ENCODE measurements around the gene TALDO1.

TALDO1 gene

DNA sequence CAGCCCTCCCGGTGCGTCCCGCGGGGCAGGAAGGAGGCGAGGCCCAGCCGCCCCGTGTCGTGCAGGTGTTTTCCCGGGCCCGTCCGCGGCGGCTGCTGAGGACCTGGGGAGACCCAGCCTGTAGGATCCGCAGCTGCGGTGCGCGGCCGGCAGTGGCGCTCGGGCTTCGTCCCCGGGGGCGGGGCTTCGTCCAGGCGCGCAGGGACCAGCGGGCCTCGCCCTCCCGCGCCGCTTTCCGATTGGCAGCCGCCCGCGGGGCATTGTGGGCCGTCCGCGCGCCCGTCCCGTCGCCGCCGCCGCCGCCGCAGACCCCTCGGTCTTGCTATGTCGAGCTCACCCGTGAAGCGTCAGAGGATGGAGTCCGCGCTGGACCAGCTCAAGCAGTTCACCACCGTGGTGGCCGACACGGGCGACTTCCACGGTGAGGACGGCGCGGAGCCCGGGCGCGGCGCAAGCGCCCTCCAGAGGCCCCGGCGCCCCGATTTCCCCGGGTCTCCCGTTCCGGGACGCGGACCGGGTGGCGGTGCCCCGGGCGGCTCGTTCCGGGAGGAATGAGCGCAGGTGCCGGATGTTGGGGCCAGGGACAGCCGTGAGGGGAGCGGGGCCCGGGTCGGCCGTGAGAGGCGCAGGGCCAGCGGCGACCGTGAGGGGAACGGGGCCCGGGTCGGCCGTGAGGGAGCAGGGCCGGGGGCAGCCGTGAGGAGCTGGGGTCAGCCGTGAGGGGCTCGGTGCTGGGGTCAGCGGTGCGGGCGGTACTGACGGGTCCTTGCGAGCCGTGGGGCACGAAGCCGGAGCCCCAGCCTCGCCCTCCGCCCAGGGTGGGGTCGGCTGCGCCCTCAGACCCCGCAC lies at the start of gene TALDO1:
Gene TALDO1 (plus strand): TSS at position 307 of the 849 bp plus-strand sequence. CDS start 18 bp downstream, at position 325.
- H3K4me3 ChIP-seq (ENCODE audit: low read length): peak within 1 kb of the TSS; percentile 84
- no peak for TF ChIP-seq ZNF274 (IDR thresholded peaks at IDR 0.05; ENCODE audit: low read depth, low read length)

DNA sequence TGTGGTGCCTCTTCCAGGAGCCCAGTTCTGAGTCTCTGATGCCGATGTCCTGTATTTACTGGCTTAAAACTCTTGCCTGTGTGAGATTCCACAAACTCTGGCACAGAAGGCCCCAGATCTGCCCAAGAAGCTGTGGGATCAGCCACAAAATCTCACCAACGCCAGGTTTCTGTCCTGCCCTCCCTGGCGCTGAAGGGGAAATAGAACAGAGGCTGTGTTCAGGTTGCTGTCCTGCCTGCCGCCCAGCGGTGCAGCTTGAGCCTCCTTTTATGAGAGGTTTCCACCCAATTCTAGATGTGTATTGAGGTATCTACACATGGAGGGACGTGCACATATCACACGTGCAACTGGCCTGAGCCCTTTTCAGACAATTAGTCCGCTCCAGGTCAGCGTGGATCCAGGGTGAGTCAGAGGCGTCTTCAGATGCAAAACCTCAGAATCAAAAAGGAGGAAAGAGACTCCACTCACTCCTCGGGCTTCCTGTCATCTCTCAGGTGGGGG lies 49.4 kb upstream of the TALDO1 start:
- no peak overlapping the region for H3K4me3 ChIP-seq (ENCODE audit: low read length)
- TF ChIP-seq ZNF274 (IDR thresholded peaks at IDR 0.05; ENCODE audit: low read depth, low read length): no peak

DNA sequence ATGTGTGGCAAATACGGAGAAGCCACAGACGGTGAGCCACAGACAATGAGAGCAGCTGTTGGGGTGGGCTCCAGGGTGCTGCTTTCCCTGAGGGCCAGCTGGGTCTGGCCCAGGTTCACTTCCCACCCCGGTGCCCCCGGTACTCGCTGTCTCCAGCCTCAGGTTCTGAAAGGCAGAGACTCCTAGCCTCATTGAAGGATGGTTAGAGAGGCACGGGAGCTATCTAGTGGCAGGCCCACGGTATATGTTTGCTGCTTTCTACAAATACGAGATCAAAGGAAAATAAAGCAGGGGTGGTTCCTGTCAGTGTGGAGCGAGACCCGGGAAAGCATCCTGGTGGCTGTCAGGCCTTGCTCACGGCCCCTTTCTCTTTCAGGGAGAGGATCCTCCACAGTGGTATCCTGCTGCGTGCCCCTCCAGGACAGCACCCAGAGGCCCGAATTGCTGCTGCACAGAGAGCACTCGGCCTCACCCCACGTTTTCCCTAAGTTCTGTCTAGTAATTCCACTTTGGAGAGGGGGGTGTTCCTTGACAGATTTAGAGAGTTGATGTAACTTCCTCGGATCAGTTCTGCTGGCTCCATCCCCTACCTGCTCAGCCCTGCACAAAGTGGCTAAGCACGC lies 48.7 kb upstream of the TALDO1 start:
- TF ChIP-seq ZNF274 (IDR thresholded peaks at IDR 0.05; ENCODE audit: low read depth, low read length): no peak
- H3K4me3 ChIP-seq (ENCODE audit: low read length): no peak overlapping the region

DNA sequence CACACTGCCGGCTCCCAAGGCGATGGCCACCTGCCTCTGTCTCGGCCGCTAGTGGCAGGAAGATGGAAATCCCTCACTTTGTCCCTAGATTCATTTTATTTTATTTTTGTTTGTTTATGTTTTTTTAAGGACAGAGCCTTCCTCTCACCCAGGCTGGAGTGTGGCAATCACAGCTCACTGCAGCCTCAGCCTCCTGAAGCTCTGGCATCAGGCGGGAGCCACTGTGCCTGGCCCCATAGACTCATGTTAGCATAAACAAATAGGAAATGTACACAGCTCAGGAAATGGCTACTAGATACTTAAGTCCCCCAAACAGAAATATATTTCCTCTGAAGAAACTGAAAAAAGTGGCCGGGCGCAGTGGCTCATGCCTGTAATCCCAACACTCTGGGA lies 48.2 kb upstream of the TALDO1 start:
- TF ChIP-seq ZNF274 (IDR thresholded peaks at IDR 0.05; ENCODE audit: low read depth, low read length): no peak
- H3K4me3 ChIP-seq (ENCODE audit: low read length): no peak overlapping the region

DNA sequence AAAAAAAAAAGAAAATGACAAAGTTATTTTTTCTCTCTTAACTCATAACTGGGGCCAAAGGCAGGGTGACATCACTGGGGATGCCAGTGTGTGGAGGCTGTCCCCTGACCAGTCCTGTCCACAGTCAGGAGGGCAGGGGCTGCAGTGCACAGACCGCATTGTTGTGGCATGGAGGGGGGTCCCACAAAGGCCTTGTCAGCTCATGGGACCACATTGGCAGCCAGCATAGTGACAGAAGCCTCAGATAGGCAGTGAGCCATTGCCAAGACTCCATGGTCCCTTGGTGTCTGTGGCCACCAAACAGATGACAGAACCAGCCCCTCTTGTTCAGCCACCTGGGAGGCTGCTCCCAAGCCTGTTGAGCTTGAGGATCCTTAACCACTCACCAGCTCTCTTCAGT lies 47.5 kb upstream of the TALDO1 start:
- H3K4me3 ChIP-seq (ENCODE audit: low read length): no peak overlapping the region
- TF ChIP-seq ZNF274 (IDR thresholded peaks at IDR 0.05; ENCODE audit: low read depth, low read length): no peak

DNA sequence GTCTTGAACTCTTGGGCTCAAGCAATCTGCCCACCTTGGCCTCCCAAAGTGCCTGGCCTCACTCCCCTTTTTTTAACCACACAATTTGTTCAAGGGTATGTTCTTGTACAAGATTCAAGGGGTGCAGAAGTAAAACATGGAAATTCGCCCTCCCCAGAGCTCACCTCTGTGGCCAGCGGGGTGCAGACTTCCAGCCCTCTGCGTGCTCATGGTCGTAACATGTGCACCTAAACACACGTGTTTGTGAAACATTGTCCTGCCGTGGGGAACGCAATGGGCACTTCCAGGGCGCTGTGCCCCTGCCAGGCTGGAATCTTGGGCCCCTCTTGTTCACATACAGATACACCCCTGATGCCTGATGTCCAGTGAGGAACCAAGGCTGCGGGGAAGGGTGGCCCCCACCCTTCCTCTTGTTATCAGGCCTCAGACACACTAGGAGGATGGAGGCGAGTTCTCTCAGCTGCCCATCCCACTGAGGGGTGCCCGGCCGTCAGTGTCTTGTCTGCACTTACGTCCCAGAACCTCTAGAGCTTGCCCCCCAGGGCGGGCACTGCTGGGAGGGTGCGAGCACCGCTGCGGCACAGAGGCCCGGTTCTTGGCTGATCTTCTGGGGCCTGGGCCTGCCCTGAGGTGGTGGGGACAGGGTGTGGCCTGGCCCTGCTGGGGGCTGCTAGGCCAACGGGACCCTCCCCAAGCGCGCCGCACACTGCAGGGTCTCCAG lies 45.4 kb upstream of the TALDO1 start:
- no peak for TF ChIP-seq ZNF274 (IDR thresholded peaks at IDR 0.05; ENCODE audit: low read depth, low read length)
- H3K4me3 ChIP-seq (ENCODE audit: low read length): no peak overlapping the region

DNA sequence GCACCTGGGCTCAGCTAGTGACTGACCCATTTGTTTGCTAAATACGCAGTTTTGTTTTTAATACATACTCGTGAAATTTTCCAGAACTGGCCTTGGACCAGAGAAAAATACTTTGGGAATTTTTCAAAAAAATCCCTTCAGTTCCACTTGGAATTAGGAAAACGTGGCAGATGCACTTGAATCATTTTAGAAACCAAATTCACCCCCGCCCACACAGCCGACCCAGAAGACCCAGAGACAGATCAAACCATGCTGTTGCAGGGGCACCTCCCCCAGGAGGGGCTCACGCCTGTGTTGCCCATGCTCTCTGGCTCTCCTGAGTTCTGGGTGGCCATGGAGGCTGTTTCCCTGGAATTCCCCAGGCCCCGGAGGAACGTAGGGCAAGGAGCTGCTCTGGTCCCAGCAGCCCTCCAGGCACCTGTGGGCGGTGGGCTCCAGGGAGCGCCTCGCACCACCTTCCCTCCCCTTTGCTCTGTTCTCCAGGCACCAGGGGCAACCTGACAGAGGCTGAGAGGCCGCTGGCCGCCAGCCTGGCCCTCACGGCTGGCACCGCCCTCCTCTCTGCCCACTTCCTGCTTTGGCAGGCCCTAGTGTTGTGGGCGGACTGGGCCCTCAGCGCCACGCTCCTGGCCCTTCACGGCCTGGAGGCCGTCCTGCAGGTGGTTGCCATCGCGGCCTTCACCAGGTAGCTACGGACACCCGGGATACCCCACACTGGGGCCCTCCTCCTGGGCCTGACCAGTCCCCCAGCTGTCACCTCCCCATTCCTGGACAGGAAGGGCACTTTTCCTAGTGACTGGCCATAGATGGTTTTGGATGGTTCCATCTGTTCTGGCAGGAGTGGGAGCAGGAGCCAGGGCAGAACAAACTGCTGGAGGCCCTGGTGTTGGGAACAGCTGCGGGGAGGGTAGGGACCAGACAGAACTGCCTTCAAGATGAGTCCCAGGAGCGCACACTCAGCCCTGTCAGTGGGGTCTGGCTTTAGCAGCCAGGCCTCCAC lies 44.5 kb upstream of the TALDO1 start:
- TF ChIP-seq ZNF274 (IDR thresholded peaks at IDR 0.05; ENCODE audit: low read depth, low read length): no peak
- no peak overlapping the region for H3K4me3 ChIP-seq (ENCODE audit: low read length)

DNA sequence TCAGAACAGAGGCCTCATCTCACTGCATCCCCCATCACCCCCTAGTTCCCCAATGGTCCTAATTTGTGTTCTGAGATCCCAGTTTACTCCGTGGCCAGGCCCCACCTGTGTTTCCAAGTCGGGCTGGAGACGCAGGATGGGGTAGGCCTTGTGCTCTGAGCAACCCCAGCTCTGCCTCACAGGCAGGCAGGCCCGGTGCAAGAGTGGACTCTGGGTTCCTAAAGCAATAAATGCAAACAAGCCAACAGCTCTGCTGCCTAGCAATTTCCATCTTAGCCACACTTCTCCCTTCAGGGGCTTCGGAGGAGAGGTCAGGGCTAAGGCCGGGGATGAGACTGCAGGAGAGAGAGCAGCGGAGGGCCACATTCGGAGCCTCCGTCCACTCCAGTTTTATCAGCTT lies 43.8 kb upstream of the TALDO1 start:
- H3K4me3 ChIP-seq (ENCODE audit: low read length): no peak overlapping the region
- TF ChIP-seq ZNF274 (IDR thresholded peaks at IDR 0.05; ENCODE audit: low read depth, low read length): no peak

DNA sequence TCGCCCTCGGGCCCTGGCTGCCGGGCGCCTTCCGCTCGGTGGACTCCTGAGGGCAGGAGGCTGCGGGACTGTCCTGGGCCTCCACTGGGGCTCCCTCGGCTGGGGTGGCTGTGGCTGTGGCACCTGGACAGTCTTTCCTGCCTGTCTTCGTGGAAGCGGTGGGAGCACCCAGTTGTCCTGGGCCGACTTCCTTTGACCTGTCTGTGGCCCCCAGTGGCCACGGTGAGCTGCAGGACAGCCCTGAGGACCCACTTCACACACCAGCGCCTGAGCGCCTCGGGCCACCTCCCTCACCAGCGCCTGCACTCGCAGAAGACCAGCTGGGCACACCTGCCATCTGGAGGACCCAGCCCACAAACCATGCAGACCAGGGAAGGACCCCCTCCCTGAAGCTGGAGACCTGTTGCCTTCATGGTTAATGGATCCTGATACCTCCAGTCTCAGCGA lies 43.0 kb upstream of the TALDO1 start:
- H3K4me3 ChIP-seq (ENCODE audit: low read length): no peak overlapping the region
- no peak for TF ChIP-seq ZNF274 (IDR thresholded peaks at IDR 0.05; ENCODE audit: low read depth, low read length)

DNA sequence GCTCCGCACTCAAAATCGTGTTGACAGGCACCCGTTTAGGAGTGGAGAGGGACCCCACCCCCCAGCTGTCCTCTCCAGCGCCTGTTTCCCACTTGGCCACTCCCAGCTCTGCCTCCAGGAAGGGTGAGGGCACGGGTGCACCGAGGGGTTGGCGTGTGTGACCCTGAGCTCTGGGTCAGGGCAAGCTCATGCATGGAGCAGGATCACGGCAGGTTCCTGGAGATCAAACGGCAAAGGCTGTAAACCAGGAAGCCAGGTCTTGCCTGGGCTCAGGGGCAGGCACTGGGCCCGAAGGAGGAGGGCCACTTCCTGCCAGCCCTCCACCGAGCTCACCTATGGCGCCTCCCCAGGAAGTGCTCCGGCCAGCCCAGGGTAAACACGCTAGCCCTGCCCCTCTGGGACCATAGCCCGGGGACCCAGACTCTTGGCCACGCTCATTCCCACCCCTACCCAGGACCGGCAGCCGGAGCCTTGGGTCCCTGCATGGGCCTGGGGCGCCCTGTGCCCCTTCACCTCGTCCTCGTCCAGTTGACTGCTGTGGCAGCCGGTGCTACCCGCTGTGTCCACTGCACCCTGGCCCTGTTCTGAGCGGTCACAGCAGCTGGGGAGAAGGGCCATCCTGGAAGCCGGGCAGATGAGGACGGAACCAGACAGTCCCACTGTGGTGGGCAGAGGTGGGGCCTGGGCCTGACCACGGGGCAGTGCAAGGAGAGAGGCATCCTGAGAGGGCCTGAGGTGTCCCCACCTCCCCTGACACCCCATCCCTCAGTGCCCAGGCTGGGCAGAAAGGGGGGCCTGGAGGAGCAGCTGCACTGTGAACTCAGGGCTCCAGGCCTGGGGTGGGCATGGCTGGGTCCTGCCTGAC lies 42.3 kb upstream of the TALDO1 start:
- no peak for TF ChIP-seq ZNF274 (IDR thresholded peaks at IDR 0.05; ENCODE audit: low read depth, low read length)
- no peak overlapping the region for H3K4me3 ChIP-seq (ENCODE audit: low read length)

DNA sequence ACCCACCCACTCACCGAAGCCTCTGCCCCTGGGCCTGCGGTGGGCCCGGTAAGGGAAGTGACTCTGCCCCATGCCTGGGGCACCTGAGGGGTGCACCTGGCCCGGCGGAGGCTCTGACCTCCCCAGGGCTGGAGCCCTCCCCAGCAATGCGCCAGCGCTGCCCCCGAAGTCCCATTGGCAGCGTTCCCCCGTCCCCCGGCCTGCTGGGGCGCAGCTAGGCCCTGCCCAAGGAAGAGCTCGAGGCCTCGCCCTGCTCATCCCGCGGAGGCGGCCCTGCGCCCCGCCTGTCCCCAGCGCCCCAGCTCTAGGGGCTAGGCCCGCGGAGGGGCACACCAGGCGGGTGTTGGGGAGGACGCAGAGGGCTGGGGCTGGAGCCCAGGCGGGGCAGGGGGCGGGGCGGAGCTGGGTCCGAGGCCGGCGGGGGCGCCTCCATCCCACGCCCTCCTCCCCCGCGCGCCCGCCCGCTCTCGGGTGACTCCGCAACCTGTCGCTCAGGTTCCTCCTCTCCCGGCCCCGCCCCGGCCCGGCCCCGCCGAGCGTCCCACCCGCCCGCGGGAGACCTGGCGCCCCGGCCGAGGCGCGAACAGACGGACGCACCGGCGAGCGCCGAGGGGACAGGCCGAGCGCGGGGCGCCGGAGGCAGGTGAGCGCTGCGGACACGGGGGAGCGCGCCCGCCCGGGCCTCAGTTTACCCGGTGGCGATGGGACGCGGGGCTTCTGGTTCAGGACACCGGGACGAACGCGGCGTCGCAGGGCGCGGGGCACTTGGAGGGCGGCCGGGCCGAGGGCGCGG lies 41.4 kb upstream of the TALDO1 start, which contains the start of gene EPS8L2:
Gene EPS8L2 (plus strand): TSS at position 586 of the 793 bp plus-strand sequence. CDS start 3,177 bp downstream, outside the sequence.
- no peak for TF ChIP-seq ZNF274 (IDR thresholded peaks at IDR 0.05; ENCODE audit: low read depth, low read length)
- H3K4me3 ChIP-seq (ENCODE audit: low read length): peak within 1 kb of the TSS; percentile 40; the same call in 1 of the 2 replicates
